Psoas muscle (tissue), 8 donors: Measurements from ENCODE around the gene THRB. TPM values are rescaled to one million over a fixed set of nuclear protein-coding genes. Genes with fewer than 3 reads are reported as not detected.

Source experiments
- ATAC-seq, 4 donors: fragments of 200-7000 bp; cut with Tn5 transposase; one replicate each; pipeline ENCODE4 v1.9.1; 2020; ENCODE audit warnings: moderate library complexity in 3 of 4, mild to moderate bottlenecking in 2 of 4
- DNase-seq, 2 donors: peaks; one replicate each; pipeline ENCODE4 v3.0.0-alpha.2; 2020
- H3K27ac ChIP-seq: fragments of 200-600 bp; one replicate; pipeline ENCODE4 v1.8.0; 2022
- H3K27me3 ChIP-seq, 3 donors: fragments of 200-600 bp in 1 of 3; one replicate each; pipeline versions ENCODE4 v1.6.1 to v1.8.0; 2013 to 2022; ENCODE audit warnings: low read length in 2 of 3, mild to moderate bottlenecking in 2 of 3, moderate library complexity in 1 of 3; ENCODE audit not compliant: insufficient read depth in 3 of 3
- H3K36me3 ChIP-seq, 2 donors: fragments of 200-600 bp in 1 of 2; one replicate each; pipeline versions ENCODE4 v1.6.1 to v1.8.0; 2013 to 2022; ENCODE audit warnings: low read depth in 1 of 2, mild to moderate bottlenecking in 1 of 2, moderate library complexity in 1 of 2; ENCODE audit not compliant: insufficient read depth in 1 of 2
- H3K4me1 ChIP-seq: fragments of 200-600 bp; one replicate; pipeline ENCODE4 v1.8.0; 2022
- H3K4me3 ChIP-seq: fragments of 200-600 bp; one replicate; pipeline ENCODE4 v1.8.0; 2022; ENCODE audit warnings: mild to moderate bottlenecking
- H3K9me3 ChIP-seq: fragments of 200-600 bp; one replicate; pipeline ENCODE4 v1.8.0; 2022
- CTCF ChIP-seq: fragments of 200-600 bp; IDR thresholded peaks from one replicate; pipeline ENCODE4 v1.8.0; 2022; ENCODE audit warnings: antibody characterized with exemption
- WGBS, 3 donors: extraction: QIAGEN DNeasy Blood & Tissue Kit; methylation state at CpG; one replicate each; pipeline versions ENCODE4 v1.1.6 to v1.1.7; 2013; 5-methylcytosine and 5-hydroxymethylcytosine counted together
- intact Hi-C, 2 donors: fragments of 100-400 bp; cut with DNase I; formaldehyde crosslinking; loops; one replicate each; pipeline versions ENCODE4 v1.11.0 to v1.14.2; 2022
- polyA plus RNA-seq, 3 donors: library from polyadenylated mRNA; stranded (reverse); fragments of 200-250 nt; gene quantifications; one replicate each; pipeline ENCODE4 v1.2.3, GENCODE V29; 2013
- total RNA-seq, 4 donors: library from RNA; stranded (reverse); fragmentation: NEBNext Ultra II Directional in 2 of 4; extraction: Animal tissue kit (Norgen Biotek cat#: 25700) in 2 of 4; gene quantifications; one replicate each; pipeline versions ENCODE4 v1.2.1 to v1.2.4, GENCODE V29; 2021 to 2023
- donor health status: healthy with polysubstance abuse.
- donor health status: DM: no; HTN: no; CAD: no; lungs with moderate emphysema.
- donor health status: Bipolar disorder and iron deficiency.
- donor health status: healthy.
- donor health status: DM: yes; HTN: yes; CAD: no.
- donor health status: DM: no; HTN: no; CAD: no.
- donor health status: DM: no; HTN: no; CAD: no.
- donor health status: DM: yes; HTN: yes; CAD: no.

THRB gene
- total and polyA plus RNA-seq, 7 donors = 11.5 to 38.6 (median 31.4) TPM

- Histone ChIP-seq H3K36me3 (no peaks in the 10 kb centered on the region), H3K27ac (no peak overlapping the region), H3K27me3 (no peaks in the 10 kb centered on the region), H3K4me1 (peaks cover 30% of the 10 kb centered on the region), H3K9me3 (no peaks in the 10 kb centered on the region), H3K4me3 (no peak overlapping the region)
- WGBS, 3 donors = 74 to 95% (median 85%) methylated on average over 2 of the region's 2 CpGs
- TF ChIP-seq CTCF = no peak
- intact Hi-C loops = no loop called here
- no peak for ATAC-seq
- DNase-seq = no peak
Measured at GRCh38 chr3:24182756-24183155, 311.9 kb downstream of the THRB start.

DNA sequence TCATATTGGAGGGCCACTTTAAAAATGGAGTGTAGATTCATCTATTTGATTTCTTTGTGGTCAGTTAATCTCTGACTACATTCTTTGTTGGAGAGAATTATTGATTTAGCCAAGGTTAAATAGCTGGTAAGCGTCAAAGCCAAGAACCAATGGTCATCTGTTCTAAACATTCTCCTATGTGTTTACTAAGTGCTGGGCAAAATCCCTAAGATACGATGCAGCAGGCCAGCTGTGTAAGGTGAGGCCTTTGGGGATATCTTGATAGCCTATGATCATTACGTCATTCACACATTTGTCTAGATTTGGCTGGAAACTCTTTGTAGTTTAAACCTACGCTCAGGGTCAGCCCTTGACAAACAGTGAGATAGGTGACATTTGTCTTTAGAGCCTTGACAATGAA, 313.4 kb downstream of the THRB start:
- no peak for TF ChIP-seq CTCF
- intact Hi-C loops = no loop called here

DNA sequence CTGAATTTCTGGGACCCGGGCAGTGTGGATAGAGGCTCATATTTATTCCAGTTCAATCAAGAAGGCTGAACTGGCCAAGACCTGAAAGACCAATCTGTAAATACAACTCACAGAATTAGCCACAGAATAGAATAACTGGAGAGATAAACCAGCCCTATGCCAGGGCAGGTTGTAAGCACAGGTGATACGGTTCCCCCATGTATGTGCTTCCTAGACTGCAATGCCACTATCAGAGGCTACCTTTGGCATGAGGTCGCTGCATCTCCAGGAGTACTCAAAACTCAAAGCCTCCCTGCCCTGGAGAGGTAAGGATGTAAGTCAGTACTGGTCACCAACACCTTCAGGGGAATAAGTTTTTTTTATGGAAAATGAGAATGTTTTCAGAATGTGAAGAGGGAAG, 314.0 kb downstream of the THRB start:
- no peak overlapping the region for H3K27ac ChIP-seq
- no peak for TF ChIP-seq CTCF
- DNase-seq = no peak

More for the DNA sequence above, 313.4 kb downstream of the THRB start:
- H3K4me1 ChIP-seq = peaks cover 40% of the 10 kb centered on the region
- ATAC-seq (no peak), DNase-seq (no peak)
- 54 to 75% (median 63%) methylated on average over 4 of the region's 4 CpGs for WGBS, 3 donors
- H3K9me3 ChIP-seq = no peaks in the 10 kb centered on the region
- H3K27ac ChIP-seq = no peak overlapping the region
- no peaks in the 10 kb centered on the region for H3K36me3 ChIP-seq
- H3K4me3 ChIP-seq = no peak overlapping the region
- no peaks in the 10 kb centered on the region for H3K27me3 ChIP-seq

GRCh38 chr3:24177201-24177600, 317.4 kb downstream of the THRB start:
- intact Hi-C loops = no loop called here
- DNase-seq = no peak
- Histone ChIP-seq H3K4me3 (no peak overlapping the region), H3K27me3 (no peaks in the 10 kb centered on the region), H3K36me3 (no peaks in the 10 kb centered on the region), H3K9me3 (no peaks in the 10 kb centered on the region), H3K4me1 (peaks cover 17% of the 10 kb centered on the region), H3K27ac (no peak overlapping the region)
- TF ChIP-seq CTCF = no peak
- 78 to 83% (median 82%) methylated on average over 5 of the region's 5 CpGs for WGBS, 3 donors
- no peak for ATAC-seq

More for the DNA sequence above, 314.0 kb downstream of the THRB start:
- intact Hi-C loops = no loop called here
- no peak for ATAC-seq
- 80 to 92% (median 89%) methylated on average over 3 of the region's 3 CpGs for WGBS, 3 donors
- Histone ChIP-seq H3K9me3 (no peaks in the 10 kb centered on the region), H3K36me3 (no peaks in the 10 kb centered on the region), H3K27me3 (no peaks in the 10 kb centered on the region), H3K4me1 (peaks cover 34% of the 10 kb centered on the region), H3K4me3 (no peak overlapping the region)

DNA sequence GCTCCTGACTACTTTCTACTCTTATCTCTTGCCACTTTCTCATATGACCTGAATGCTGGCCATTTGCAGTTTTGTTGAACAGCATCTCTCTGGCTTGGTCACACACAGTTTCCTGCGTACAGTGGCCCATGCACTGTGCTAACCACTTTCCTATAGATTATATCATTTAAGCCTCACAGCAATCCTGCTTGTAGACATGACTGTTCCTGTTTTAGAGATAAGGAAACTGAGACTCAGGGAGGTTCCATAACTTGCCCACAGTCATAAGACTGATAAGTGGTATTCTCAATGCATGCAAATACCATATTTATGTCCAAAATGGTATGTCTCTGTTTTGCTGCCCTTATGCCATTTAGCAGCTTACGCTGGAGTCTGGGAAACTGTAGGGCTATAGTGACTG, 320.0 kb downstream of the THRB start:
- H3K9me3 ChIP-seq = no peaks in the 10 kb centered on the region
- ATAC-seq (no peak), DNase-seq (no peak)
- intact Hi-C loops = no loop called here
- 95 to 100% (median 100%) methylated on average over 2 of the region's 2 CpGs for WGBS, 3 donors
- H3K36me3 ChIP-seq = no peaks in the 10 kb centered on the region
- H3K4me3 ChIP-seq = no peak overlapping the region
- no peaks in the 10 kb centered on the region for H3K27me3 ChIP-seq
- no peak for TF ChIP-seq CTCF
- peaks cover 10% of the 10 kb centered on the region for H3K4me1 ChIP-seq
- no peak overlapping the region for H3K27ac ChIP-seq
